GM21423 (cell line): ENCODE data around the gene MIGA1.

Experiments used
- ATAC-seq: cut with Tn5 transposase; IDR thresholded peaks from one replicate; pipeline ENCODE4 v1.9.1; 2021; ENCODE audit warnings: mild to moderate bottlenecking, moderate library complexity; ENCODE audit not compliant: unreplicated experiment

MIGA1 gene

DNA sequence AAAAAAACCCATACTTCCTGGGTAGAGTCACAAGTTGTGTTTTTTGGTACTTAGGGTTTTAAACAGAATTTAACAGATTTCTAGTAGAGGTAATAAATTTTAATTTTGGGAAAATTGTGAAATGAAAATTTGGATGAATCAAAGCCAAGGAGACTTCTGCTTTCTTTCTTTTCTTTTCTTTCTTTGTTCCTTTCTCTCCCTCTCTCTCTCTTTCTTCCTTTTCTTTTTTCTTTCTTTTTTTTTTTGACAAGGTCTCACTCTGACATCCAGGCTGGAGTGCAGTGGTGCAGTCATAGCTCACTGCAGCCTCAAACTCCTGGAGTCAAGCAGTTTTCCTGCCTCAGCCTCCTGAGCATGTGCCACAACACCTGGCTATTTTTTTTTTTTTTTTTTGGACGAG lies 62.1 kb downstream of the MIGA1 start:
- ATAC-seq: no peak

DNA sequence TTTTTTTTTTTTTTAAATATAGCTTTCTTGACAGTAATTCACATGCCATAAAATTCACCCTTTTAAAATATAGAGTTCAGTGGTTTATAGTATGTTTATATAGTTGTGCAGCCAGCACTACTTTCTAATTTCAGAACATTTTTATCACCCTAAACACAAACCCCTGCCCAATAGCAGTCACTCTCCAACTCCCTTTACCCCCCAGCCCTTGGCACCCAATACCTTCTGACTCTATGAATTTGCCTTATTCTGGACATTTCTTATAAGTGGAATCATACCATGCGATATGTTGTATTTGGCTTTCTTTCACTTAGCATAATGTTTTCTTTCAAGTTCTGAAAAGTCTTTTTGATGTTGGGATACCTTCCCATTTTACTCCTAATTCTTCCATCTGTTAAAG lies 66.5 kb downstream of the MIGA1 start:
- no peak for ATAC-seq

DNA sequence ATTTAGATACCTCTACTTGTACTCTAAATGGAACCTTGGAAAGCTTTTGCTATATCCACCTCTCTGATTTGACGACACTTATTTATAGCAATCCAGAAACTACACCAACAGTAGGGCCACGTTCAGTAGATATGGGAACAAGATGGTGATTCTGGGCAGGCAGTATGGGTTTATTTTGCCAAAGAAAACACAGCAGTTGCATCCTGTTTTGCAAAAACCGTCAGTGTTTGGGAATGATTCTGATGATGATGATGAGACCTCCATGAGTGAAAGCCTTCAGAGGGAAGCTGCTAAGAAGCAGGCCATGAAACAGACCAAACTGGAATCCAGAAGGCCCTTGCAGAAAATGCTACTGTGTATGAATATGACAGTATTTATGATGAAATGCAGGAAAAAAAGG lies 67.5 kb downstream of the MIGA1 start:
- no peak for ATAC-seq

DNA sequence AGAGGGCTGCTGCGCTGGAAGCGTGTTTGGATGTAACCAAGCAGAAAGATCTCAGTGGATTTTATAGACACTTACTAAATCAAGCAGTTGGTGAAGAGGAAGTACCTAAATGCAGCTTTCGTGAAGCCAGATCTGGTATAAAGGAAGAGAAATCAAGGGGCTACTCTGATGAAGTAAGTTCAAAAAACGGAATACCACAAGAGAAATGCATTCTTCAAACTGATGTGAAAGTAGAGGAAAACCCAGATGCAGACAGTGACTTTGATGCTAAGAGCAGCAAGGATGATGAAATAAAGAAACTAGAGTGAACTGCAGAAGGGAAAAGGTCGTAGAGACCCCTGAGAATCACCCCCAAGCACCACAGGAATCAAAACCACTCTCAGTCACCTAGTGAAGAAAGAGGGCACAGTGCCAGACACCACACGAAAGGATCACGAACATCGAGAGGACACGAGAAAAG lies 68.2 kb downstream of the MIGA1 start:
- no peak for ATAC-seq

DNA sequence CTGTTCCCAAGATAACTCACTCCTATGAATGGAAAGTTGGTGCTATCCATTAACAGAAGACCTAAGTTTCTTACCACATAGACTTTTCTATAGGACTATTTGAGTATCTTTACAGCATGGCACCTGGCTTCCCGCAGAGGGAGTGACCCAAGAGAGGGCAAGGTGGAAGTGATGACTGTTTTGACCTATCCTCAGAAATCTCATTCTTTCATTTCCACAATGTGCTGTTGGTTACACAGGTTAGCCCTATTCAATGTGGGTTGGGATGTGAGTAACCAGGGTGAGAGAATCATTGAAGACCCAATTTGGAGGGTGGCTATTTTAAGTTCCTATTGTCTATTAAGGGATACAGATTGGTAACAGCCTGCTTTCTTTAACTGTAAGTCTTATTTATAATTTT lies 70.6 kb downstream of the MIGA1 start:
- no peak for ATAC-seq

DNA sequence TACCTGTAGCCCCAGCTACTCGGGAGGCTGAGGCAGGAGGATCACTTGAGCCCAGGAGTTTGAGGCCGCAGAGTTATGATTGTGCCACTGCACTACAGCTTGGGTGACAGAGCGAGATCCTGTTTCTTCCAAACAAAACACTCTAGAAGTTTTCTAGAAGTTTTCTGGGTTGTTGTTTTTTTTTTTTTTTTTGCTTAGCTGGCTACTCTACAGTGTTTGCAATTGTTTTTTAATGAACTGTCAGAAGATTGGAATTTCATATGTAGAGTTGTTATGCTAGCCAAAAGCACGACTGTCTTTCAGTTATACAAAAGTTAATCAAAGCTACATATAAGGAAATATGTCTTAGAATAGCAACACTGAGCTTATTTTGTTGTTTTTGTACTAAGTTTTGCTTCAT lies 78.1 kb downstream of the MIGA1 start:
- no peak for ATAC-seq

DNA sequence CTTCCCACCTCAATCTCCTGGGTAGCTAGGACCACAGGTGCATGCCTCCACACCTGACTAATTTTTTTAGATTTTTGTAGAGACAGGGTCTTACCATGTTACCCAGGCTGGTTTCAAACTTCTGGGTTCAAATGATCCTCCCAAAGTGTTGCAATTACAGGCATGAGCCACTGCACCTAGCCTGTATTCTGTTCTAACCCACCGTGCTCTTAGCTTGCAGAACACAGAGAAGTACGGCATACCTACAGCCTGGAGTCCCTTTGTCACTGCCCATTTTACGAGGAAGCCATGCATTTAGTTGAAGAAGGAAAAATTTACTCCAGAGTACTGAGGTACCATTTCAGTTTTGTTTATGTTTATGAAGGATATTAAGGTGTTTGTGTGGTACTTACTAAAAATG lies 79.3 kb downstream of the MIGA1 start:
- ATAC-seq: no peak

DNA sequence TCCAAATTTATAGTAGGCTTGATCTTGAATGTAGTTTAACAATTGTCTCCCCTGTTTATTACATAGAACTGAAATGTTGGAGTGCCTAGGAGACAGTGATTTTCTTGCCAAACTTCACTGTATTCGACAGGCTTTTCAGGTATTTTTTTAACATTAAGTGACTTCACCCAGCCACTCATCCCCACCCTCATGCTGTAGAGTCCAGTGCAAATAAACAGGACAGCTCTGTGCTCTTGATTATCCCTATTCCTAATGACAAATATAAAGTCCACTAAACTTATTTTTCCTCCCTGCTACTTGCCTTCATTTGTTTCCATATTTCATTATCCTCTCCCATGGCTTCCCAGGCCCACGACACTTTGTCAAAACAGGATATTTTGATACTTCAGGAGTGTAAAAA lies 79.8 kb downstream of the MIGA1 start:
- no peak for ATAC-seq

DNA sequence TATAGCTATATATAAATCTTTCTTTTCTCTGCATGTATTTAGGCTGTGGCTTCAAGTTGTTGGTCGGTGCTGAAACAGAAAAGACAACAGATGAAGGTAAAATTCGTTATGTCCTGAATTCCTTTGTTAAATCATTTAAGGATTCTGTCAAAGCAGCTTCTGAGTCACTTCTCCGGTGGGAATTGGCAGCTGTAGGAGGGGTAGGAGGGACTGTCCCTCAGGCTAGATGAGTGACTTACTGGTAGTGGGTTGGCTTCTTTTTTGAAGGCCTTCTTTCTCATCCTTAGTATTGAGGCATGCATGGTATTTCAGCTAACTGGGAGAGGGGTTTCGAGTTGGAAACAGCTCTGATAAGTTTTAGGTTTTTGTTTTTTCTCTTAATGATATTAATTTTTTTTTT lies 86.8 kb downstream of the MIGA1 start:
- ATAC-seq: no peak

DNA sequence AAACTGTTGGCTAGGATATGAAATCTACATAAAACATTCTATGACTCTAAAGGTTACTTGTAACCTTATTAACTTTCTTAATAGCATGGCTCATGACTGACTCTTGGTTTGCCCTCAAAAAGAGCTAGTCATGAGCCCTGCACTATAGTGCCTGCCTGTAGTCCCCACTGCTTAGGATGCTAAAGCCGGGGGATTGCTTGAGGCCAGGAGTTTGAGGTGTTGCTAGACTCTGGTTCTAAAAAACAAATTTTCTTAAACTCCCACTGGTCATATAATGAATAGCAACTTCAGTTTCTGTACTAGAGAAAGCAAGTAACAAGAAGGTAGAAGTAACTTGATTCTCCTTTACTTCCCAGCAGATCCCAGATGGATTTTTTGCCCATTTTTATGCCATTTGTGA lies 93.2 kb downstream of the MIGA1 start:
- ATAC-seq: no peak

DNA sequence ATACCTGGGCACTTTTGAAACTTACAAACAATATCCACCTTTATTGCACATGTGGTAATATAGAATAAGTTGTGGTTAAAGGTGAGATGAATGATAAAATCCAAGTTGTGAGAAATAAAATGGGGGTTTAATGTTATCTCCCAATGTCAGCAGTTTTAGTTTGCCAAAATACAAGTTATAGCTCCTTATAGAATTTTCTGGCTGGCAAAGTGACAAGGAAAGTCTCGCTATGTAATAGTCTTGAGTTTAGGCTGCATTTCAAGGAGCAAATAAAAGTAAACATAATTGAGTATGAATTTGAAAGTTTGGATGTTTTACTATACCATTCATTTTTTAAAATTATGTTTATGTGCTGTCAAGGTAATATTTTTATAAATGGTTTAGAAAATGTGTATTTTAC lies 94.0 kb downstream of the MIGA1 start:
- ATAC-seq: no peak

DNA sequence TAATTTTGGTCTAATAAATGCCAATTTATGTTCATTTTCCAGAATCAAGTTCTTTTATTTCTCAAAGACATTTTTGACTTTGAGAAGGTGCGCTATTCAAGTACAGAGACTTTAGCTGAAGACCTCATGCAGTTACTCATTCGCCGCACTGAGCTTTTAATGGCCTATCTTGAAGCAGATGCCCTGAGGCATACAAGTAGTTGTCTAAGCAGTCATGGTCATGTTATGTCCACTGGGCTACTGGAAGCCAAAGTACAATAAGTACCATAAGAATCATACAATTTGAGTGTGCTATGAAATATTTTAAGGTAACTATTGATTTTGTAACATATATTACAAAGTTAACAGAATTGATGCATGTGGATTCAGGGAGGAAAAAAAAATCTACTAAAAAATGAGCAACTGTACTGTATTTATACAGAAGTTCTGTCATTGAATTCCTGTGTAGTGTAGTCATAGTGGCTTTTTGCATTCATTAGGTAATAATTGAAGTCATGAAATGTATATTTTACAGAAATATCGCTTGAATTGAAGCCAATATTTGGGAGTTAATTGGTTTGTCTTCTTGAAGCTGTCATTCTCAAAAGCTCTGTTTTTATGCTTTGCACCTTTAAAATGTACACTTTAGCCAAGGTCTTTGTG lies 95.5 kb downstream of the MIGA1 start:
- no peak for ATAC-seq

DNA sequence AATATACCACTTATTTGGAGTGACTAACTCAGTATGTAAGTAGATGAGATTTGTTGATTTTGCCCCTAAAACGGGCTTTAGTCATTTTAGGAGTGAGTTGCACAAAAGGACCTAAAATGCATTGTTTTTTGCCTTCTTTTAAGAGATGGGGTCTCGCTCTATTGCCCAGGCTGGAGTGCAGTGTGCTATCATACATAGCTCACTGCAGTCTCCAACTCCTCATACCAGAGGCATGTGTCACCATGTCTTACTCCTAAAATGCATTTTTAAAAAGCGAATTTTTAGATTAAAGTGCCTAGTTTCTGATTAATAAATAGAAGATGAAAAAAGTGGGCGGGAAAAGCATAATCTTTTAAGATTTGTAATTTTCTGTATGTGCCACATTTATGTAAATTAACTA lies 97.4 kb downstream of the MIGA1 start:
- ATAC-seq: no peak

DNA sequence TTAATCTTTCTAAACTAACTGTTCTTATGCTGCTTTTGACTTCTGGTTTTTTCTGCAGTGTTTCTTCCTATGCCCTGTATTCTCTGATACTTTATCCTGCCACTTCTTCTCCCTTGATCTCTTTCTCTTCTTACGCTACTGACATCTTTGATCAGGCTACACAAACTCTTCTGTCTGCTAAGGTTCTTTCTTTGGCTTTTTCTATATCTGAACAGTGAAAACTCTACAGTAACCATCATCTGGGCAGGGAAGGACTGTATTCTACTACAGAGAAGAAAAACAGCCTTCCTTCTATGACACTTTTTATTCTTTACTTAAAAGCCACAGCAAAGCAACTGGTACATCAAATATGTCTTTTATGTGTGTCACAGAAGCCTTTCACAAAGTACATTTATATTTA lies 101.6 kb downstream of the MIGA1 start:
- no peak for ATAC-seq

DNA sequence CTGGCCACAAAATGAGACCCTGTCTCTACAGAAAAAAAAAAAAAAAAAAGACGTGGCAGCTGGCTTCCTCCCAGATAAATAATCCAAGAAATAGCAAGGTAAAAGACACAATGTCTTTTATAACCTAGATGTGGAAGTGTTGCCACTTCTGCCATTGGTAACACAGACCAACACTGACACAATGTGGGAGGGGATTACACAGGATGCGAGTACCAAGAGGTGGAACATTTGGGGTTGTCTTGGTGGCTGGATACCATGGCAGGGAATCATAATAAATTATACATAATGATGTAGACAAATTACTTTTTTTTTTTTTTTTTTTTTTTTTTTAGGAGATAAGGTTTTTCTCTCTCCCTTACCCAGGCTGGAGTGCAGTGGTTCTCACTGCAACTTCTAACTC lies 103.0 kb downstream of the MIGA1 start:
- ATAC-seq: no peak

DNA sequence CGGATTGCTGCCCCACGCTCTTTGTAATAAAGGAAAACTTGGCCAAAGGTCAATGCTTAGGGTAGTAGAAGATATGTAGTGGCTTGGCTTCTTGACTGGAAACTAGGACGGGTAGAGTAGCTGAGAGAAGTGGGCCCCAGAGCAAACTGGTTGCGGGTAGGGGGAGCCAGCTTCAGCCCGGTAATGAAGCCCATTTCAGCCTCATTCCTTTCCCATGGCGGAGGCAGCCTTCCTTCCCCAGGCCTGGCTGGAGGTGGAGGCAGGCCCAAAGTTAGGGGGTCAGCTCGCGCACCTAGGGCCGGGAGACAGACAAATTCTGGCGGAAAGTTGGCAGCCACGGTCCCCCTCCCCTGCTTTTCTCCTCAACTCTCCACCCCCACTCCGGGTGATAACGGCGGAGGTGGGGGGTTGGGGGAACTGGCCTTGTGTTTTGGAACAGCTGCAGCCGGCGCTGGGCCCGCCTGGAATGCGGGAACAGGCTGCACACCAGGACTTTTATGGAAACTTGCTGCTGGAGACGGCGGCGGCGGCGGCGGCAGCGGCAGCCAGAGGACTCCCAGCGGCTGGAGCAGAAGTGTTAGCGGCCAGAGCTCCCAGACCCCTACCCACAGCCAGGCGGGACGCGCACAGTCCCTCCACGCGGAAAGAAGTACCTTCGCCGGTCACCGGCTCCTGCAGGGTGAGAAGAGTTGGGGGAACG lies 108.8 kb downstream of the MIGA1 start, which contains the start of gene NEXN:
Gene NEXN (plus strand): TSS at position 544 of the 700 bp plus-strand sequence. CDS start 27,483 bp downstream, outside the sequence.
- ATAC-seq: peak; percentile 34

DNA sequence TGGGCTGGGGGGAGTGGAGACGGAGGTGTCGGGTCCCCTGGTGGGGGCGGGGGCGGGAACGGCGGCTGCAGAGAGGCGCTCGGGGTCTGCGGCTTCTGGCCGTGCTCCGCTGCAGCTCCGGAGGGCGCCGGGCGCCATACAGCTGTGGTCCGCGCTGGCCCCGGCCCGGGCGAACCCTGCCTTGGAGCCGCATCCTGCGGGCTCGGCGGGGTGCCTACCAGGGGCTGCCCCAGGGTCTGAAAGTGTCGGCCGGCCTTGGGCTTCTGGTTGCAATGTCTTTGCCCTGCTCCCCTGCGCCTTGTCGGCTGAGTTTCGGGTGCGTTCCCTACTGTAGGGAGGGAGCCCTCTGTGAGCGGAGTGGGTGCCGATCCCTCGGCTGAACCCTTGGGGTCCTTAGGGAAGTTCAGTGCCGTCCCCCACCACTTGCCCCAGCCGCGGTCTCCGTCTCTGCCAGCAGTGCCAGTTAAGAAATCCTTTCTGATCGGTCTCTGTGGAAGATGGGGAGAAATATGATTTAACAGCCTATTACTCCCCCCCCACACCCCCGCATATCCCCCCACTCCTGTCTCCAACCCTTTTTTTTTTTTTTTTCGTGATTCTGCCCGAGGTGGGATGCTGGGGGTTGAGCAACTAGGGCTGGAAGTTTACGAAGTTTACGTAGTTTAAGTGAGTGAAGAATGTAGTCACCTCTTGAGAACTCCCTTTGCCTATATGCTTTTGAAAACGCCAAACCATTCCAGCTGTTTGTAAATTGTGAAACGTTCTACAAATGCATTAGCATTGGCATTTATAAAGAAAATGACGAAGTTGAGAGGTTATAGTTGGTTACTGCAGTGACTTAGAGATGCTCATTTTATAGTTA lies 109.6 kb downstream of the MIGA1 start:
- ATAC-seq: peak; percentile 59

DNA sequence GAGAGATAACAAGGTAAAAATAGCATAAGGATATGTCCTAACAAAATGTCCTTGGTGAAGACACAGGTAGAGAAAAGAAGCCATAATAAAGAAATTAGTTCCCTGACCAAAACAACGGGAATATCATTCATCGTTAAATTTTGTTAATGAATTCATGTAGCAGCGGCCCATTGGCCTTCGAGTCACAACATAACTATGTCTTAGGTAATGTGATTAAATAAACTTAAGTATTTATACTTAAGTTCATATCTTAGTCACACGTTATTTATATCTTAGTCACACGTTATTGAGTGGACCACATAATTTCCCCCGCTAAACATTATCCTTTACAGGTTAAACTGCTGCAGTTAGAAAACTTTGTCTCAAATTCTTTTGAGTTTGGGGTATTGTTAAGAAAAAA lies 110.2 kb downstream of the MIGA1 start:
- ATAC-seq: no peak

DNA sequence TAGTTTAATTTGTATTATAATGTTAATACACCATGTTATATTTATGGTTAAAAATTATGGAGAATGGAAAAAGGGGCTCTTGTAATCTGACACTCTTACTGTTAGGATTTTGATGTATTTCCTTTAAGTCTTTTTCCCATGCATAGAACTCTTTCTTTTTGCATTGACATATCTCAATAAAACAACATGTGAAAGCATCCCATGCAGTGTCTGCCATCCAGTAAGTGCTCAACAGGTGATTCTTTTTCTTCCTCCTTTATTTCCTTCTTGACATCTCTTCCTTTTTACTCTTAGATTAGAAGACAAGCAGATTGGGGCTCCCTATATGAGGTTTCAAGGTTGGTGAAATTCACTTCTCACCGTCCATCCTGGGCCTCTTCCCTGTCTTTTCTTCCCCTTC lies 111.8 kb downstream of the MIGA1 start:
- no peak for ATAC-seq

DNA sequence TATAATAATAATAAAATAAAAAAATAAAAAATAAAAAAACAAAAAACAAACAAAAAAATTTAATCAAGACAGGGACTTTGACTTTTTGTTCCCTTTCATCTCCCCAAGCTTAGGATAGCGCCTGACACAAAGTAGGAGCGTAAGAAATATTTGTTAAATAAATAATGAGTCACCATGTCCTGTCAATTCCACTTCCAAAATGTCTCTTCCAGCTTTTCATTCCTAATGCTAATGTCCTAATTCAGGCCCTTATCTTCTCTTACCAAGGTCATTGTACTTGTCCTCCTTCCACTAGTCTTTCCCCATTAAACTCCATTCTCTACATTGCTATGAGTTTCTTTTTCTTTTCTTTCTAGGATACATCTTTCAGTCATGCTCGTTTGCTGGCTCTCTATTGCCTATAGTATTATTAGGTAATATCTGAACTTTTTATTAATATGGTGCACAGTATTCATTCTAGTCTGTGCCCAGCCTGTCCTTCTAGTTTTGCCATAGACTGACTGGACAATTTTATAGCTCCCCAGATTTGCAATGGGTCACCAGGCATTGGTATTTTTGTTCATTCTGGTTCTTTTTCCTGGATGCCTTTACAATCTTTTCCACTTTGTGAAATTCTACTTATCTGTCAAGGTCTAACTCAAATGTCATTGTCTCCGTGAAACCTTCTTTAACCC lies 120.3 kb downstream of the MIGA1 start:
- ATAC-seq: no peak

DNA sequence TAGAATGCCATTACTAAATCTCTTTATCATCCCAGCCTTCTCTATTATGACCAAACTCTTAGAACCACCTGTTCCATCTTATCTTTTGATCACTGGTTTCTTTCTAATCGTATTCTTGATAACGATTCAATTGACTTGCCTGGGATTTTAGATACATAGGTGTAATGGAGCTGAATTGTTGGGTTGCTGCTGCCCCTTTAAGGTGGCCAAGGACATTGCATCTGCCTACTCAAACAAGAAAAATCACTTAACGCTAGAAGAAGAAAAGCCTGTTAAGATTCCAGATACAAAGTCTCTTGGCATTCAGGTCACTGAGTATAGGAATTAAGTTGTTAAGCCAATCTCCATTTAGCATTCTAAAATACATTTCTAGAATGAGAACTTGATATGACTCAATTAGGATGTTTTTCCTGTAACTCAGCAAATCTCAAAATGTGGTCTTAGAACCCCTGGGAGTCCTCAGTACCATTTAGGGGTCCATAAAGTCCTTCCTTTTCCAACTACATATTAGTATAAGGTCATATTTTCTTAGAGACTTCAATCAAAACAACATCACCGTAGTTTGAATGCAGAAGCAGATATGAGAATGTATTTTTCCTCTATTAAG lies 121.3 kb downstream of the MIGA1 start:
- ATAC-seq: no peak
